Measurements from ENCODE around the gene CEP162.

DNA sequence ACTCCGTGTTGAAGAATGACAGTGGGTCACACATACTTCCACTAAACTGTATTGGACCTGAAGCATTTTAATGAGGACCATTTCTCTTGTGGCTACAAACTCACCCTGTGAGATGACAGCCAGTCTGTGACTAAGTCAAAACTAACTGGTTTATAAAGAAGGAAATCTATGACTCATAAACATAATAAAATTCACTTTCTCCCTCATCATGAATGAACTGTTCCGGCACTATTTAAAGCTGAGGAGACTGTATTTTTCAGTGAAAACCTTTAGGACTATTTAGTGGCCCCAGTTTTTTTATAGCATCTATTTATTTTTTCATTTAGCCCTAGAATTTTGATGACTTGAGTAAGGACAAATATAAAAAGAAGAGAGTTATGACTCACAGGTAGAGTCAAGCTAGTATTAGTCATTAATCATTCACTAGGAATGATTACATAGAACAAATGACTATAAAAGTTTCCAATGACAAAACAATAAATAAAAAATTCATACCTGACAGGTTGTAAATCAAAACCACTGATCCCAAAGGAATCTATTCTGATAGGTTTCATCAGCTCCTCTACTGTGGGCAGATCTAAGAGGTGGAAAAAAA is 34.2 kb downstream of the CEP162 start:
- no peak for TF ChIP-seq POLR2A (IDR thresholded peaks at IDR 0.05)
- TF ChIP-seq, protein P1, sequence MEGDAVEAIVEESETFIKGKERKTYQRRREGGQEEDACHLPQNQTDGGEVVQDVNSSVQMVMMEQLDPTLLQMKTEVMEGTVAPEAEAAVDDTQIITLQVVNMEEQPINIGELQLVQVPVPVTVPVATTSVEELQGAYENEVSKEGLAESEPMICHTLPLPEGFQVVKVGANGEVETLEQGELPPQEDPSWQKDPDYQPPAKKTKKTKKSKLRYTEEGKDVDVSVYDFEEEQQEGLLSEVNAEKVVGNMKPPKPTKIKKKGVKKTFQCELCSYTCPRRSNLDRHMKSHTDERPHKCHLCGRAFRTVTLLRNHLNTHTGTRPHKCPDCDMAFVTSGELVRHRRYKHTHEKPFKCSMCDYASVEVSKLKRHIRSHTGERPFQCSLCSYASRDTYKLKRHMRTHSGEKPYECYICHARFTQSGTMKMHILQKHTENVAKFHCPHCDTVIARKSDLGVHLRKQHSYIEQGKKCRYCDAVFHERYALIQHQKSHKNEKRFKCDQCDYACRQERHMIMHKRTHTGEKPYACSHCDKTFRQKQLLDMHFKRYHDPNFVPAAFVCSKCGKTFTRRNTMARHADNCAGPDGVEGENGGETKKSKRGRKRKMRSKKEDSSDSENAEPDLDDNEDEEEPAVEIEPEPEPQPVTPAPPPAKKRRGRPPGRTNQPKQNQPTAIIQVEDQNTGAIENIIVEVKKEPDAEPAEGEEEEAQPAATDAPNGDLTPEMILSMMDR (IDR thresholded peaks at IDR 0.05) = no peak
- no peak for TF ChIP-seq POLR2AphosphoS5 (IDR thresholded peaks at IDR 0.05)
